NCI-H446 (cell line): Measurements from ENCODE around the gene NYAP2.

ENCODE experiments used
- DNase-seq, 2 experiments: peaks; one replicate each; lab custom pipeline; 2025; lab: John Stamatoyannopoulos, UW

Gene NYAP2

DNA sequence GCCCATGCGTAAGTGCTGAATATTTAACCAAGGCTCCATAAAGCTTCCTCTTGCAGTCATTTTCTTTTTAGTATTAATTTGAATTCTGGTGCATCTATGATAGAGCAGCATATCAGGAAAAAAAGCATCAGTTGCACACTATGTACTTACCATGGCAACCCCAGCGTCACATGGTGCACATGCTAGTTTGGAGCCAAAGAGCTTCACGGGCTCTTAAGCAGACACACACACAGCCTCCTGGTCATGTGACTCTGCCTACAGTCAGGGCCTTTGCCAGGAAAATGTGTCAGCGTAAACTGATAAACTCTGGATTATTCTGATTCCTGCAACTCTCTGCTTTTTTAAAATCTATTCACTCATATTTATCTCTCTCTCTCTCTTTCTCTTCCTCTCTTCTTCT lies 30.2 kb downstream of the NYAP2 start:
- peak; percentile 90 to 94 for DNase-seq

DNA sequence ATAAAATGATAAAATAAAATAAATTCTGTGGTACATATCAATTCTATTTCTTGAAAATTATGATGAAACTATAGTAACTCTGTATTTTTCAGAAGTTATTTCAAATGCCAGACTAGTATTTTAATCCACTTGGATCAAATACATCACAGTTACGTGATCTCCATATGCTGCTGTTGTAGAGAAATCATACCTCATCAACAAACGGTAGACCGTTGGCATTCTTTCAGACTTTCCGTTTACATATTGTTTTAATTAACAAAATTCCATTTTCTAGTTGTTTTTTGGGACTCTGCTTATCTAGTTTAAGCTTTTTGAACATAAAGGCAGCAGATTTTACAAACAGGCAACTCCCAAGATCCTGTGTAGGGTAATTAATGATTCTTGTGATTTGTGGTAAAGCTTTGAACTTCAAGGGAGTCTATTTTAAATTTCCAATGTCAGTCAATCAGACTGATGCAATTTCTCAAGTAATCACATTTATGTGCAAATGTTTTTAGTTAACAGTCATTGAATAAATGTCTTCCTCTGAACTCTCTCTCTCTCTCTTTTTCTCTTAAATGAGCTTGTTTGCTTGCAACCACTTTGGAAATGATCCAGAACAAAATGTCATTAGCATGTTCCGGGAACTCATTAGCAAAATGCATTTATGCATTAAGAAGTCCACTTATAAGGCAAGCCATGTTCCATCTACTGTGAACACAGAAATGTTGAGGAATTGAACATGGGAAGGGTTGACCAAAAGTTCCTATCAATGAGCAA lies 31.8 kb downstream of the NYAP2 start:
- DNase-seq: peak; percentile 15 to 28

DNA sequence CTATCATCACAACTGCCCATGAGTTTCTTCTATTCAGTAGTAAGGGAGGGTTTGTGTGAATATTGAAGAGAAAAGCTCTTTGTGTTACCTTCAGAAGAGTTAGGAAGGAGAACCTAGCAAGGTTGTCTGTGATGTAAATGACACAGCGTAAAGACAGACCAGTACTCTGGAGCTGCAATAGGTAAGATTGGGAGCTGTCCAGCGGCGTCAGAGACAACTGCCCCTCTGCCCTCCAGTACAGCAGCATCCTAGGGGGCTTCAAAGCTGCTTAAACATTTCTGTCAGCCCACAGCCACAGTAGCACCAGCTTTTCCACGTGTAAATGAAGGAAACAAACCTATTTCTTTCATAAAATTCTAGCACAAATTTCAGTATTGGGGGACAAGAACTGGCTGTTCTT lies 34.5 kb downstream of the NYAP2 start:
- DNase-seq: no peak

DNA sequence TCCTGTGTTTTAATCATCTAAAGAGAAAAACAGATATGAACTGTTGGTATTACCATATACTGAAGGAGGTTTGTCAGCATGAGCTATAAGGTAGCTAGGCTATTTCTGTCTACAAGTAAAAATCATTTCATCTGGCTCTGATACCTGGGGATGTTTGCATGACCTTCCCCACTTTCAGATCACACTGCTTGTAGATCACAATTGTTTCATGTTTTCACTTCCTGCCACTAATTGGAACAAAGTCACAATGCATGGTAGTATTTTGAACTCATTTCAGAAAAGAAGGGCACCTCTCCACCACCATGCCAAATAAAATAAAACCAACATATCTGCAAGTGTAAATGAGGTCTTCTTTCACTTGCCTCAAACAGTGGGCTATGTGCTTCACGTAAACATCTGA lies 37.8 kb downstream of the NYAP2 start:
- no peak for DNase-seq

DNA sequence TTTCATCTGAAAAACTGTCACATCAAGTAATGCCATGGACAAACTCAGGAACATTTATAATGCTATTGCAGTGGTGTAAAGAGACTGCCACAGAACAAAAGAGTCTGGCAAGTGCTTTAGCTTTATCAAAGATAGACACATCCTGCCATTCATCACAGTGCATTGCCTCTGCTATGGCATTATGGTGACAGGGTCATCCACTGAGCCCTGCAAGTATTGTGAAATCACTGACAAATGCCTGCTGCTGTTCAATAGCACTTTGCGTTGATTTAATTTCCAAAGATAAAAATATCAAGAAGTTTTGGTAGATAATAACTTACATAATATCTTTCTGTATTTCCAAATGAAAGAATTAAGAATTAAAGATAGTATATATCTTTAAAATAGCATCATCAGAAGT lies 38.7 kb downstream of the NYAP2 start:
- DNase-seq: no peak

DNA sequence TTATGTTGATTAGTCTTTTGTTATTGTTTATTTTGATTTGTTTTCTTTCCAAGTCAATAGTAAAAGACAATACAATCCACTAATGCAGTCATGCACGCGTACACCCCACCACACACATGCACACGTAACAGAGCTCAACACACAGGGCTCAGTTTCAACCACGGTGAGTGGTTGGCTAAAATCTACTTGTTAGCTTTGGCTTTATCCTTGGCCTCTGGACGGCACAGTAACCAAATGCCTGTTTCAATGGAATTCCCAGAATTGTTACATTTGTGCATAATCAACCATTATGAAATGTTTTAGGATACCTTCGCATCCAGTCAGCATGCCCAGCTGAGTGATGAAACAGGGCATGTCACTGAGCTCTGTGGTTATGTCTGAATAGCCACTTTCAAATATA lies 53.2 kb downstream of the NYAP2 start:
- no peak for DNase-seq

DNA sequence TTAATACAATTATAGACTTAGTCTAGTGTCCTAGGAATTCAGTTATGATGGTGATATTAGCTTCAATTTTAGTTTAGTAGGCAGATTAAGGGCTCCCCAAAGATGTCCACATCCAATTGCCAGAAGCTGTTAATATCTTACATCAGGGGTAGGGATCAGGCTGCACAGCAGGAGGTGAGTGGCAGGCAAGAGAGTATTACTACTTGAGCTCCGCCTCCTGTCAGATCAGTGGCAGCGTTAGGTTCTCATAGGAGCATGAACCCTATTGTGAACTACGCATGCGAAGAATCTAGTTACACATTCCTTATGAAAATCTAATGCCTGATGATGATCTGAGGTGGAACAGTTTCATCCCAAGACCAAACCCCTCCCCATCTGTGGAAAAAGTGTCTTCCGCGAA lies 54.9 kb downstream of the NYAP2 start:
- DNase-seq: no peak

DNA sequence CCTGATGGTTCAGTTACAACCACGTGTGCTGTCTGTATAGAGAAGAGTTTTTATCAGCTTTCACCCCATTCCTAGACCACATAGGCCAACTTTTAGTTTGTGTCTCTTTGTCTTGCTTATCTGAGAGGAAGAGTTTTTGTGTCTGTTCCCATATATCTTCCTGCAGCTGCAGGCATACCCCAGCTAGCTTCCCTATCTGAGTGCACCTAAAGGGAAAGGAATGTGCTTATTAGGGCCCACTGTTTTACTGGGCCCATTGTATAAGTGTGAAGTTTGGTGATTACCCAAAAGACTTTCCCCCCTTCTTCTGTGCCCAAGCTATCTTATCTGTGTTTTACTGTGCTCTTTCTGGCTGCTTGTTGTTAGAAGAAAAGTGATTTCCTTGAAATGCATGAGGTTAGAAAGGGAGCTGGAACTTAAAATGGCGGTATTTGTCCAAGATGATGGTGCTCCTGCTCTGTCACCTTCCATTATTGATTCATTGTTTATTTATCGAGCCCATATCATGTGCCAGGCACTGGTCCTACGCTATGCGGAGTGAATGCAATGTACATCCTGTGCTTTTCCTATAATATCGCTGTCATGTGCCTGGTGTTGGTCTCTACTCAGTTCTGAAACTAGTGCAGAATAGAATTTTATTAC lies 57.2 kb downstream of the NYAP2 start:
- DNase-seq: no peak

DNA sequence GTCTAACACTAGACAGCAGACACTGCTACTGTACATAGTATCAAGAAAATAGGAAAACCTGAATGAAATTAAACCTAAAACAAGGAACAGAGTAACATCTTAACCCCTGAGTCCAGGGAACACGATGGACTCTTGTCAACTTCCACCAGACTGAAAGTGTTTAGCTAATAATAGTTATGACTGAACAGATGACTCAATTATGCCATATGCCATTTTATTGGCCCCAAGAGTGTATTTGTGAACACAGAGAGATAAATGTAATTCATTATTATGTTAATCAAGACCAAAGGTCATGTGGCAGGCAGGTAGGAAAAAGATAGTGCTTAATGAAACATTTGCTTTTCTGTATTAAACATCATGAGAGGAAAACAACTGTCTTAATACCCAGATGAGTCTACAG lies 58.0 kb downstream of the NYAP2 start:
- DNase-seq: peak in 1 of 2 experiments; percentile 70

DNA sequence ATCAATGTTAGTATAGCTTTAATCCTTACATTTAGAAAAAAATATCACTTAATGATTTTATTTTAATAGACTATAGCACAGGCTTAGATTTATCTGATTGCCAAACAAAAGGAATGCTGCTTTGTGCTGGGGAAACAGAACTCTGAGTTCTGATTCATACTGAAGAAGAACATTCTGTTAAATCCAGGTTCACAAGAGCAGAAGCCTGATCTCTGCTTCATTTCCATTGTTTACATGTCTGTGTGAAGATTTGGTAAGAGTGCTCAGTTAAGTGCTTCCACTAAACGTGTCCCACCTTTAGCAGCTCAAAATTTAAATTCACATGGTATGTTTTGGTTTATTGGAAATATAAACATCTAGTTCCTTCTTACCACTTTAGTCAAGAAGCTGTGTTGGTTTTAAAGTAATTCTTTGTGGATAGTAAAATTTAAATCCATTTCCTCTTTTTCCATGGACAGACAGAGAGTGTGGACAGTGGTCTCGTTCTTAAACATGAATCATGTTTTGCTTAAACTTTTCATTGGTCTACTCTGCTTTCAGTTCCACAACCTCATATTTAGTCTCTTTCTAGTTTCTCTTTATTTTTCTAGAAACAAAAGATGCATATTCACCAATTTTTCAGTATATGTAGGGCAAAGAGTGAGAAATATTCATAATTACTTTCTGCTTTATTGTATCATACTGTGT lies 59.1 kb downstream of the NYAP2 start:
- no peak for DNase-seq

DNA sequence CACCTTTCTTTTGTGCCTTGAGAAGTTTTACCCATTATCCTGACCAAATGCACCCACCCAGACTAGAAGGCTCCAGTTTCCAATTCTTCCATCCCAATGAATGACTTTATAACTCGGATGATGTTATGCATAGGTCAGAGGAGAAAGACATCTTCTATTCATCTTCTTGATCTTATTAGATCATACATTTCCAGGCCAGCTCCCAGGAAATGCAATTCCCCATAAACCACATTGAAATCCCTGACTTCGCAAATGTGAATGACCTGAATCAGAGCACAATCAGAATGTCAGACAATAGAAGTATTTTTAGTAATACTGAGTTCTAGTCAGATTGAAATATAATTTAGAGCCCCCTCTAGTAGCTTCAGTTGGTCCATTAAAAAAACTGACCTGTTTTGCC lies 62.9 kb downstream of the NYAP2 start:
- DNase-seq: no peak

DNA sequence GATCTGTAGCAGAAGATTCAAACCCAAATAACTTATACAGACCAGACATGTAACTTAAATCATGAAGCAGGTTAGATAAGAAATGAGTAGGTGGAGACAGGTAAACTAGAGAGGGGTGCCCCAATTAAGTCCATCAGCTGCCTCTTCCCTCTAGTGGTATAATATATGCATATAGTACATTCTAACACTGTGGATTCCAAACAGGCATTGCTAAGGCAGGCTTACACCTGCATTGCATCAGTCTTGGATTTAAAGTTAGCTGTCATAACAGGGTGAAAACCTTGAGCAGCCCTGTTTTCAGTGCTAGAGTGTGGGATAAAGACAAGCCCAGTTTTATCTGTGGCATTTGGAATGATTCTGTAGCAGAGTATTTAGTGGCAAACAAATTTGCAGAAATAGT lies 63.4 kb downstream of the NYAP2 start:
- no peak for DNase-seq

DNA sequence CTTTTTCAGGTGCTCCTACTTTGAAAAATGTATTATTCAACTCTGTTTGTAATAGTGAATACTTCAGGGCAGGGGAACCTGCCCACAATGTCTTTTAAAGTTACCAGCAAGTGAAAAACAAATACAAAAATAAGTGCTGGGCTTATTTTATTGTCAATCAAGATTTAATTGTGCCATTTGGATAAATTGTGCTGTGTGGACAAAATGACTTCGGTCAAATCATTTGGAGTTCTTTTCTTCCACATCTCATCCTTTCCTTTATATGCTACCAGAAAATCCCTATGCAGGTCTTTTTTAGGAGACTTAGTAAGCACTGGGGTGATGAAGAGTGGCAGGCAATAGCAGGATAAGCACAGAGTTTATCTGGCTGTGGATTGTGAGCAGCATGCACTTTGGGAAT lies 63.9 kb downstream of the NYAP2 start:
- DNase-seq: no peak

DNA sequence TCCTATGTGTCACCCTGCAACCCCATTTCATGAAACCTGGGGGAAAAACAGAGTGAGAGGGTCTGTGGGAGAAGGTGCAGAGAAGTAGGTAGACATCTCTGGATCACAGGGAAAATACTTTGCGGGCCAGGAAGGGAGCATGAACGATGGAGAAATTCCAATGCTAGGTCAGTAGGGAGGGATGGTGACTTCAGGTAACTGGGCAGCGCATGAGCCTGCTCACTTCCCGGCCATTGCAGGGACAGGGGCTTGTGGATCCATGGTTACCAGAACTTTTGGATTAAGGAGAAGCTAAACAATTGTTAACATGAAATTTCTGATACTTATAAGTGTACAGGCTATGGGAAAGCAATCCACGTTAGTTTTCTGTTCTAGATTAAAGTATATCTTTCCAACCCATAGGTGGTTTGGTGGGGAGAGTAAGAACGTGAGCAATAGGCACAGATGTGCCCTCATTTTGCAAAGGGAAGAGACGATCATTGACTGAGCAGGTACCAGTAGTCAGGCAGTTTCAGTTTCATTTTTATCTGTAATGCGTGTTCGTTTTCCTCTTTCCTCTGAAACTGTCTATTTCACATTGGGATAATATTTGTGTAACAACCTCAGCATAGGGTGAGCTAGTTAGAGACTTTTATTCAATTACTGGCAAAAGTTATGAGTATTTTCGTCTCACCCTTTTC lies 65.0 kb downstream of the NYAP2 start:
- no peak for DNase-seq

DNA sequence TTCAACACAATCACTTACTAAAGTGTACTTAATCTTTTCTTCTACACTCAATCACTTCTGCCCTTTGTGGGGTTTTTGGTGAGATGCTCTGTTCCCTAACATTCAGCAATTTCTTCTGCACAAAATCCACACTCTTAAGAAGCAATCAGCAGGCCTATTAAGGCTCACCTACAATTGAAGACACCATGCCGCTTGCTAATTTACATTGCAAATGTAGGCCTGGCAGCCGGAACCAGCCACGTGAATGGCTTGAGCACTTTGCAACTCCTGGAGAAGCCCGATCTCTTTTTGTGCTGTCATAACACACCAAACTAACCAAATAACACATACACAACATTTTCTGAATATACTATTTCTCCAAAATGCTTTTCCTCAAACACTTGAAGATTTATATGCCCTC lies 66.3 kb downstream of the NYAP2 start:
- no peak for DNase-seq

DNA sequence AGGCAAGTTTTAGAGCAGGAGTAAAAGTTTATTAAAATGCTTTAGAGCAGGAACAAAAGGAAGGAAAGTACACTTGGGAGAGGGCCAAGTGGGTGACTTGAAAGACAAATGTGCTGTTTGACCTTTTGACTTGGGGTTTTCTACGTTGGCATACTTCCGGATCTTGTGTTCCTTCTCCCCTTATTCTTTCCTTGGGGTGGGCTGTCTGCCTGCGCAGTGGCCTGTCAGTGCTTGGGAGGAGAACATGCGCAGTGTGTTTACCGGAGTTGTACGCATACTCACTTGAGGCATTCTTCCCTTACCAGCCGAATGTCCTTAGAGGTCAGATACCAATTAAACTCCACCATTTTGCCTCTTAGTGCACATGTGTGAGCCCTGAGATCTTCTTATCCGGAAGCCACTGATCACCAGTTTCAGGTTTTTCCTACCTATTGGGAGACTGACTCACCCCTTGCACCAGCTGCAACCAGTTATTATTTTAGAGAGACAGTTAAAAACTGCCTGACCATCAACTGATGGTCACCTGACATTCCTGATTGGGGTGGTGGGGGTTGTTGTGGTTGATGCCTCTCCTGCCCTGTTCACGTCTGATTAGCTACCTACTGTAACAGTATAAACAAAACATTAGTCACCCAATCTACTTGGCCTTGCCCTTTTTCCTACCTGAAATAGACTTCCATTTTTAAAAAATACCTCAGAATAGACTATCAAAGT lies 67.5 kb downstream of the NYAP2 start:
- DNase-seq: no peak

DNA sequence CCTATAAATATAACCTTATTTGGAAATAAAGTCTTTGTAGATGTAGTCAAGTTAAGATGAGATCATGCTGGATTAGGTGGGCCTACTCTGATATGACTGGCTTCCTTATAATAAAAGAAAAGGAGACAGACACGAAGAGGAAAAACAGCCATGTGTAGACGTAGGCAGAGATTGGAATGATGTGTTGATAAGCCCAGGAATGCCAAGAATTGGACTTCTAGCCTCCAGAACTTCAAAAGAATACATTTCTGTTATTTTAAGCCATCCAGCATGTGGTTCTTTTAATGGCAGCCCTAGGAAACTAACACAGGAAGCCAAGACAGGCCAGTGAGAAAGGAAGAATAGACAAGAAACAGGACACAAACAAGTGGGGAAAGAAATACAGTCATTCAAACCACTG lies 68.6 kb downstream of the NYAP2 start:
- no peak for DNase-seq

DNA sequence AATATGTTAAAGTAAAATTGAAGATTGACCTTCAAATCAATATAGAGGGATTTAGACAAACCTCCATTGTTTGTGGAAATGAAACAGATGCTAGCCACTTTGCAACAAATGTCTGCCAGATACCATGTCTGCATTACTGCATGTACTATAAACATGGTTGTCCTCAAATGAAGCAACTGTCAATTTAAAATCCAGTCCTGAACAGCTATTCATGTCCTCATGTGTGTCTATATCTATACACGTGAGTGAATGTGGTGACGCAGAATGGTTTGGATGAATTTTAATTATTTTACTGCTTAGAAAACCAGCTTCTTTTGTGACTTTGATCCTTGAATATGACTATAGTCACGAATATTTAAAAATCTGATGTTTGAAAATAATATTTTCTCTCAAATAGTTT lies 71.5 kb downstream of the NYAP2 start:
- DNase-seq: no peak

DNA sequence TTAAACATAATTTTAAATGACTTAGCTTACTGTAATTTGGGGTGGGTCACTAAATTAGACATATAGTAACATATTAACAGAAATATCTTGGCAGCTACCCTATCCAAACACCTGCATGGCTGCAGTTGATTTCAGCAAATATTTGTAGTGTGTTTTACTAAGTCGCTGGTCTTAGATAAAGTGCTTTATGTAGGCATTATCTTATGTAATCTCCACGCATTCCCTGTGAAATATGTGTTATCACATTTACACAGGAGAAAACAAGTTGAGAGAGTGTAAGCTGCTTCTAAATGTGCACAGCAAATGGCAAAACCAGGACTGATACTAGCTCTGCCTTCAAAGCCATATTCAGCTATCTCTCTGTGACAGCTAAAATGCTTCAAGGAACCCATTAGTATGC lies 72.0 kb downstream of the NYAP2 start:
- DNase-seq: no peak

DNA sequence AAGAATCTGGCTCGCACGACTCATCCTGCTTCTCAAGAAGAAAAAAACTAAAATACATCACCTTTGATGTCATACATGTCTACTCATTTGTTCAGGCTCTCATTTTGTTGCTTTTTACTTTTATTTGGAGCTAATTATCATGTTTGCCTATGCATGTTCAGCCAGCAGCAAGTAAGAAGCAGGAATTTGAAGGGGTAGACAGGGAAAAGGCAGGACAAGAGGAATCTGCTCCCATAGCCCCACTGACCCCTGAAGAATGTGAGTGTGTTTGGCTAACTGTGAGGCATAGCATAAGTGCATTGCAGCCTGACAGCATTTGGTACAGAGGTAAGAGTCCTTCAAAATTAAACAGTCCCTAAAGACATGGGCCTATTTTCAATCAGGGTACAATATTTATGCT lies 72.7 kb downstream of the NYAP2 start:
- no peak for DNase-seq

DNA sequence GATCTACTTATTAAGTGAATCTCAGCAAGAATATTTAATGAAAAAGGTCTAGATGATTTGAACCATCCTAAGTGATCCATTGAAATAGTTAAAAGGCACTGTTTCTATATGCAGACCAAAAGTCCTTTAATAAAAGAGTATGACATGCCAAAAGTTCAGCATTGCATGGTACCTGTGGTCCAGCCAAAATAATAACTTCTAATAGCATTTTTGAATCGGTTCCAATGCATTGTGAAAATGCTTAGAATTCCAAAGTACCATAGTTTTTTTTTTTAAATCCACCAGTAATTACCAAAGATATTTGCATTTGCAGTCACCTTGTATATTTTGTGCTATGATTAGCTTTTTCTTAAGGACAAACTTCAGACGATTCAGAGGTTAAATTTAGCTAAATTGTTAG lies 79.9 kb downstream of the NYAP2 start:
- DNase-seq: no peak

DNA sequence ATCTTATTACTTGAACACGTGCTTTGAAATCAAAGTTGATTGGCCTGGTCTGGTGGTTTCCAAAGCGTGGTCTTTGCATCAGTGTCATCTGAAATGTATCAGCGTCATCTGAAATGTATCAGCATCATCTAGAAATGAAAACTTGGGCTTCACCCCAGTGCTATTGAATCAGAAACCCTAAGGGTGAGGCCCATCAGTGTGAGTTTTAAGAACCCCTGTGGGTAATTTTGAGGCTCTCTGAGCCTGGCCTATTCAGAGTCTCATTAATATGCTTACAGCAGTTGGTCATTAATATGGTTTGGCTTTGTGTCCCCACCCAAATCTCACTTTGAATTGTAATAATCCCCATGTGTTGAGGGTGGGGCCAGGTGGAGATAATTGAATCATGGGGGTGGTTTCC lies 85.2 kb downstream of the NYAP2 start:
- DNase-seq: no peak
